Subcutaneous adipose tissue (tissue), 4 donors: ENCODE data around the gene NAA16. TPM values are rescaled to one million over a fixed set of nuclear protein-coding genes. Genes with fewer than 3 reads are reported as not detected.

ENCODE experiments used
- small RNA-seq: library from RNA; depleted of rRNA; stranded (forward); fragments of <200 nt; gene quantifications from one replicate; pipeline ENCODE3, GENCODE V24; 2016
- total RNA-seq, 4 donors: library from RNA; depleted of rRNA; stranded (reverse); fragments of >200 nt; gene quantifications; one replicate each; pipeline ENCODE4 v1.1.0, GENCODE V29; 2016
- TF ChIP-seq, protein P1 (sequence below): fragments of 450-650 bp; IDR thresholded peaks from one replicate; pipeline ENCODE4 v1.5.1; 2016; ENCODE audit warnings: low read depth, mild to moderate bottlenecking, control low read depth, antibody characterized with exemption, moderate library complexity

NAA16 gene
- total RNA-seq, 4 donors from 2014 or later, result 15.0 to 26.1 (median 18.5) TPM

DNA sequence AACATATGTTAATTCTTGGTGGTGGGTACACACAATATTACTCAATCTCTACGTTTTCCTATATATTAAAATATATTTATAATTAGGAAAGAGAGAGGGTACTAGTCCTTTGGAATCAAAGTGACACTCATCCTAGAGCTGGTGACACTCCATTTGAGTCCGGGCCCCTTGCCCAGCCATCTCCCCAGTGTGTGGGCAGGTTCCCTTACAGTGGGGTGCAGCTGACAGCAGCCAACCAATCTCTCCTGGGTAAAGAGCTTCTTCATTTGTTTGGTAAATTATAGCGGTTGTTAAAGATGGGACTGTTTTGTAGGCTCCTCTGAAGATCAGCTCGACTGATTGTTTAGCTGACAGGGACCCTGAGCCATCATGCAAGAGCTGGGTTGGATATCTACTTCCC, 109.1 kb downstream of the NAA16 start:
- TF ChIP-seq, protein P1, sequence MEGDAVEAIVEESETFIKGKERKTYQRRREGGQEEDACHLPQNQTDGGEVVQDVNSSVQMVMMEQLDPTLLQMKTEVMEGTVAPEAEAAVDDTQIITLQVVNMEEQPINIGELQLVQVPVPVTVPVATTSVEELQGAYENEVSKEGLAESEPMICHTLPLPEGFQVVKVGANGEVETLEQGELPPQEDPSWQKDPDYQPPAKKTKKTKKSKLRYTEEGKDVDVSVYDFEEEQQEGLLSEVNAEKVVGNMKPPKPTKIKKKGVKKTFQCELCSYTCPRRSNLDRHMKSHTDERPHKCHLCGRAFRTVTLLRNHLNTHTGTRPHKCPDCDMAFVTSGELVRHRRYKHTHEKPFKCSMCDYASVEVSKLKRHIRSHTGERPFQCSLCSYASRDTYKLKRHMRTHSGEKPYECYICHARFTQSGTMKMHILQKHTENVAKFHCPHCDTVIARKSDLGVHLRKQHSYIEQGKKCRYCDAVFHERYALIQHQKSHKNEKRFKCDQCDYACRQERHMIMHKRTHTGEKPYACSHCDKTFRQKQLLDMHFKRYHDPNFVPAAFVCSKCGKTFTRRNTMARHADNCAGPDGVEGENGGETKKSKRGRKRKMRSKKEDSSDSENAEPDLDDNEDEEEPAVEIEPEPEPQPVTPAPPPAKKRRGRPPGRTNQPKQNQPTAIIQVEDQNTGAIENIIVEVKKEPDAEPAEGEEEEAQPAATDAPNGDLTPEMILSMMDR, result no peak

DNA sequence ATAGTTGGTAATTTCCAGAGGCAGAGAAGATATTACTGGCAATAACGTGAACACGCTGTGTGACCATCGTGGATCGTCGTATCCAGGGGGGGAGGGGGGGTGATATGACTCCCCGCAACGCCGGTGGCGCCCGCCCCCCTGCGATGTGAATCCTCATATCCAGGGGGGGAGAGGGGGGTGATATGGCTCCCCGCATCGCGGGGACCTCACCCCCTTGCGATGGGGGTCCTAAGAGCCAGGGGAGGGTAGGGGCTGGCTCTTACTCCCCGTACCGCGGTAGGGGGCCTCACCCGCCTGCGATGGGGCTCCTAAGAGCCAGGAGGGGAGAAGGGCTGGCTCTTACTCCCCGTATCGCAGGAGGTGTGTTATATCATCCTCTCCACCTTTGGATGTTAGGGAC, 115.0 kb downstream of the NAA16 start:
- TF ChIP-seq, protein P1, result no peak

Small RNA genes lying within 50 kb of the gene (small RNA-seq; reads per million reads assigned to genes)
- gene RNU6-57P, result not detected

Other genes with a start within 250 kb of the NAA16 start
- 10 to 100 TPM in 3 of 4 donors, 1 to 10 TPM in 1; 9.7 to 24.6 (median 17.4) TPM for gene WBP4, start 249.8 kb upstream of the NAA16 start, total RNA-seq
- 1 to 10 TPM; 3.6 to 5.9 (median 4.9) TPM for gene KBTBD6, start 178.5 kb upstream of the NAA16 start, total RNA-seq
- 1 to 10 TPM; 5.8 to 7.0 (median 6.2) TPM for gene KBTBD7, start 116.7 kb upstream of the NAA16 start, total RNA-seq
- 10 to 100 TPM; 10.7 to 13.1 (median 11.6) TPM for gene MTRF1, start 47.7 kb upstream of the NAA16 start, total RNA-seq
- 100 to 1,000 TPM; 105 to 259 (median 203) TPM for gene RGCC, start 146.3 kb downstream of the NAA16 start, total RNA-seq